Activated CD4-positive, alpha-beta T cell treated with anti-CD3 and anti-CD28 coated beads, Interleukin-2, amount 50 U/mL, for 1 hour (primary cell): Measurements from ENCODE around the gene B3GAT1.
"Not testable (repeated sequence)": the region's sequence is repeated elsewhere in the genome, so short reads cannot be mapped to it uniquely, and the experiment has no call there.

Source experiments
- DNase-seq: peaks from one replicate; pipeline ENCODE4 v3.0.0-alpha.2; 2020

Gene B3GAT1

DNA sequence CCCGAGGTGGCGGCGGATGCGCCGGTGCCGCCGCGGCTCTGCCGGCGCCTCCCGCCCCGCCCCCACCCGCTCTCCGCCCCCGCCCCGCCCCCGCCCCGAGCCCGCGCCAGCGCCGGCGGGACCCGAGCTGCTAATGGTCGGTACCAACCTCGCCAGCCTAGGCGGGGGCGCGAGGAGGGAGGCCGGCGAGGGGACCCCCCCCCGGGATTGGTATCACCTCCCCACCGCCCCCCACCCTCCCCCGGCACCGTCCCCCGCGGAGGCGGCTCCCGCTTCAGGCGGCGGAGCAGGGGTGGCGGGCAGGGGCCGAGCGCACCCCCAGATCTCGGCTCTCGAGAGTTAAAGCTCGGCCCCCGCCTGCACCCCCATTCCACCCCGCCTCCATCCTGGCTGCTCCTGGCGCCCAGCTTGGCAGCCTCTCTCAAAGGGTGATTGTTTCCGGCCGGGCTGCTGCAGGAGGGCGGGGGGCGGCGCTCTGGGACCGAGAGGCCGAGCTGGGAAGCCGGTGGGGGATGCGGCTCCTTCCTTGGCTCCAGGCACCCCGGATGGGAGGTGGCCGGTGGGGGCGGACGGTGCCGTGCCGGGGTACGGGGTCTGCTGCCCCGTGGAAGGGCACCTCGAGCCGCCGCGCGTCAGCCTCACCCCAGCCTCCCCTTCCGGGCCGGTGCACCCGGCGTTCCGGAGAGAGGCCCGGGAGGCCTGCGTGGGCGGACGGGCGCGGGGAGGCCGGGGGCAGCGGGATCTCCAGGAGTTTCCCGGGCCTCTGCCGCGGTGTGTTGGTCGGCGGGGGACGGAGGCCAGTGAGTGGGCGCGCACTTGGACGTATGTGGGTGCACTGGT is at the start of gene B3GAT1:
Gene B3GAT1, minus strand, starts transcription at position 40 of the 840 bp plus-strand sequence. CDS start 24,583 bp downstream, outside the sequence.
- peak; percentile 8 for DNase-seq

- DNase-seq: no peak
These were observed 49.6 kb upstream of the B3GAT1 start for GRCh38 chr11:134461621-134462020.

GRCh38 chr11:134460881-134461280 is 48.8 kb upstream of the B3GAT1 start:
- no peak for DNase-seq

- DNase-seq: no peak
These were observed 48.1 kb upstream of the B3GAT1 start for GRCh38 chr11:134460062-134460561.

DNA sequence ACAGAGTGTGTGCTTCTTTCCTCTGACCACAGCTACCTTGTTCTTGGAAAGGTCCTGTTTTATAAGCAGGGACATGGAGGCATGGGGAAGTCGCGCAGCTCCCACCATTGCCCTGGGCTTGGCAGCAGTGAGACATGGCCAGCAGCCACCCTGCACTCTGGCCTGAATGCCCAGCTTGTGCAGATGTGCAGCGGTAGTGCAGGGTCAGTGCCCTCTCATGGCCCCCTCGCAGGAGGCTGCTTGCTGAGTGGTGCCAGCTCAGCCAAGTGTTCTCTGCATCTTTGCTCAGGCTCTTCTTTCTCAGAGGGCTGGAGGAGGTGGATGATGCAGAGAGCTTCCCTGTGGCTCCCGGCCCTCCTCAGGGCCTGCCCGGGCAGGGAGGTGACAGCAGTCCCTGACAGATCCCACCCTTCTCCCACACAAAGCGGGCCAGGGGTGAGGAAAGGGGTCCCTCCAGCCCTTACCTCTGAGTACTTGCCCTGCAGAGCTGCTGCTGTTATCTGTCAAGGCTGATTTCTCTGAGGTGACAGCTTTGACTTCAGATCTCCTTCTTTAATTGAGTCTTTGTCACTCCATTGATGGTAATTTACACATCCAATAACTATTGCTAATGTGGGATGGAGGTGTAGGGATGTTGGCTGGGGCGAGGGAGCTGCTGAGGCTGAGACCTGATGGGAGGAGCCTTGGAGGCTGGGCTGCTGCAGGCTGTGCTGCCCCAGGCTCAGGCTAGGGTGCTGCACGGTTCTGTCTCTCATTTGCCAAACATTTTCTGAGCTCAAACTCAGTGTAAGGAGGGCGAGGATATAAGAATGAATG is 47.4 kb upstream of the B3GAT1 start:
- DNase-seq: no peak

GRCh38 chr11:134457411-134458007 is 45.5 kb upstream of the B3GAT1 start:
- not testable (repeated sequence) for DNase-seq

DNA sequence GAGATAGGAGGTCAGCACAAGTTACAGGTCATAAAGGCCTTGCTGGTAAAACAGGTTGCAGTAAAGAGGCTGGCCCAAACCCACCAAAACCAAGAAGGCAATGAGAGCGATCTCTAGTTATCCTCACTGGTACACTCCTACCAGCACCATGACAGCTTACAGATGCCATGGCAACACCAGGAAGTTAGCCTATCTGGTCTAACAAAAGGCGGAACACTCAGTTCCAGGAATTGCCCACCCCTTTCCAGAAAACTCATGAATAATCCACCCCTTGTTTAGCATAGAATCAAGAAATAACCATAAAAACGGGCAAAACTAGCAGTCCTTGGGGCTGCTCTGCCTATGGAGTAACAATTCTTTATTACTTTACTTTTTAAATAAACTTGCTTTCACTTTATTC is 43.5 kb upstream of the B3GAT1 start:
- no peak for DNase-seq

- no peak for DNase-seq
These were observed 42.2 kb upstream of the B3GAT1 start for GRCh38 chr11:134454146-134454690.

- no peak for DNase-seq
These were observed 41.4 kb upstream of the B3GAT1 start for GRCh38 chr11:134453441-134453840.

DNA sequence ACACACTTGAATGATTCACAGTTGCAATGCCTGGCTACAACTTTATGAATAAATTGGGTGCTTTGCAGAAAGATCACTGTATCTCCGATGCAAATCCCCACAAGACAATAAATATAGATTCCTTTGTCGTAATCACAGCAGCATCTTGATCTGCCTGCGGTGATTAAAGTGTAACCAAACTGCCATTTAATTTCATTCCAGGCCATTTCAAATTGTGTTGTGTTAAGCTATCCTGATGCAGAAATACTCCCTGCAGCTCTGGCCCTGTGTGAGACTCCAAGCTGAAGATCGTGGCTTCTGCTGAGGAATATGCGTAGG is 40.8 kb upstream of the B3GAT1 start:
- no peak for DNase-seq

DNA sequence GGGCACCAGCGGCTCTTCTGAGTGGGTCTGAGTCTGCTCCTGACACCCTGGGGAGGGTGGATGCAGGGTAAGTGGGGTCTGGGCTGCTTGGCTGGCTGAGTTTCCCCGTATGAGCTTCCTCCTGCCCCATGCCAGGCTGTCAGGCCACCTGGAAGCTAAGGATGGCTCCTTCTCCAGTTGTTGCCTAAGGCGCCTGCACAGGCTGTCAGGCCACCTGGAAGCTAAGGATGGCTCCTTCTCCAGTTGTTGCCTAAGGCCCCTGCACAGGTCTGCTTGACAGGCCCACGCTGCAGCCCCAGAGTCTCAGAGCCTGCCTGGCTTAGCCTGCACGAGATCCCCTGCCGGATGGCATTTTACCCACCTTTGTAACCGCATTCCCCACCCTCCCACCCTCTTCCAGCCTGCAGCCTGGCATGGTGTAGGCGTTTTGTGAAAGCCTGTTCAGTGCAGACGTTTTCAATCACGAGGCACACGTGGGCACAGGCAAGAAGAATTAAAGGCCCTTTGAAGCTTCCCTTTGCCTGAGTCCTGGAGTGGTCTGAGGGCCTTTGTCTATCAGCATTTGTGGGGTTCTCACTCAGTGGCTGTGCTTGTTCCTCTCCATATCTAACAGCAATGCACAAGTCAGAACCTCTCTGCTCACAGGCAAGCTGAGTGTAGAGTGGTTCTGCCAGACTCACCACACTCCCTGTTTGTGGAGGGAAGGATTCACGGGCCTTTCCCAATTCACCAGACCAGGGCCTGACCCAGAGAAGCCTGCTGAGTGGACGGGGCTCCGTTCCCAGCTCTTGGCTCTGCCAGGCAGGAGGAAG is 40.2 kb upstream of the B3GAT1 start:
- no peak for DNase-seq

GRCh38 chr11:134450186-134450585 is 38.1 kb upstream of the B3GAT1 start:
- DNase-seq: no peak

DNA sequence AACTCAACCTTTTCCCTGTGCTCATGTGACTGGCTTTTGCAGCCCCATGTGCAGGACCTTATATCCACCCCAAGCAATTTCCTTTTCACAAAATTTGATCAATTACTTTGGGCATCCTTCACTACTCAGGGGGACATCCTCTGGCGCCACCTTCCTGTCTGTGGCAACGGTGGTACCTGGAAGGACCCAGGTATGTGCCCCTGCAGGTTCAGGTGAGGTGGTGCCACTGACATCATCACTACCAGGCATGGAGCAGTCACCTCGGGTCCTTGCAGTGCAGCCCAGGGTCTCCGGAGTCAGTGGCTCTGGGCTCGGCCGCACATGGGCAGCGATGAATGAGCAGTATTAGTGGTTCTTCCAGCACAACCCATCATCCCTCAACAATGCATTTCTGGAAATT is 37.7 kb upstream of the B3GAT1 start:
- no peak for DNase-seq

DNA sequence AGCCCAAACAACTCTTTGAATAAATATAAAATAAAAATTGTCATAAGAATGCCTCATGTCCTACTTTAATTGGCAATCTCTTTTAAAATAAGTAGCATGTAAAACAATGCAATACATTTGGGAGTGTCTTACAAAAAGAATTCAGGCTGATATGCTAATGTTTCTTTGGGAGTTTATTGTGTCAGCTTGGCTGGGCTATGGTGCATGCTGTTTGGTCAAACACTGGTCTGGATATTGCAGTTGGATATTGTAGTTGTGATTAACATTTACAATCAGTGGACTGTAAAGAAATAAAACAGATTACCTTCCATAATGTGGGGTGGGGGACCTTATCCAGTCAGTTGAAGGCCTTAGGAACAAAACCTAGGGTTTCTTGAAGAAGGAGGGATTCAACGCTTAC is 37.0 kb upstream of the B3GAT1 start:
- no peak for DNase-seq

DNA sequence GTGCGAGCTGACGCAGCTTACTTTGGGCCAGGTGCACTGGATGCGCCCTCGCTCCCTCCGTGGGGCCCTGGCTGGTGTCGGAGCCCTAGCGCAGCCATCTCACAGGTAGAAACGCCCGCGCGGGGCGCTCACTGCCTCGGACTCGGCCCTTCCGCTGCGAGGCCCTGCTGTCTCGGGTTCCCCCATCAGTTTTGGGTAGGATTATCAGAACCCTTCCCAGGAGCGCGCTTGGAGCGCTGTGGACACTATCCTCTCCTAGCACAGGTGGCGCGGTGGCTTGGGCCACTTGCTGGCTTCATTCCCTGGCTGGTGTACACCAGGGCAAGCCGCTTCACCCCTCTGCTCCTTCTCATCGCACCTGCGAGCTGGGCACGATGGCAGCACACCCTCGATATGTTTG is 35.7 kb upstream of the B3GAT1 start:
- no peak for DNase-seq

DNA sequence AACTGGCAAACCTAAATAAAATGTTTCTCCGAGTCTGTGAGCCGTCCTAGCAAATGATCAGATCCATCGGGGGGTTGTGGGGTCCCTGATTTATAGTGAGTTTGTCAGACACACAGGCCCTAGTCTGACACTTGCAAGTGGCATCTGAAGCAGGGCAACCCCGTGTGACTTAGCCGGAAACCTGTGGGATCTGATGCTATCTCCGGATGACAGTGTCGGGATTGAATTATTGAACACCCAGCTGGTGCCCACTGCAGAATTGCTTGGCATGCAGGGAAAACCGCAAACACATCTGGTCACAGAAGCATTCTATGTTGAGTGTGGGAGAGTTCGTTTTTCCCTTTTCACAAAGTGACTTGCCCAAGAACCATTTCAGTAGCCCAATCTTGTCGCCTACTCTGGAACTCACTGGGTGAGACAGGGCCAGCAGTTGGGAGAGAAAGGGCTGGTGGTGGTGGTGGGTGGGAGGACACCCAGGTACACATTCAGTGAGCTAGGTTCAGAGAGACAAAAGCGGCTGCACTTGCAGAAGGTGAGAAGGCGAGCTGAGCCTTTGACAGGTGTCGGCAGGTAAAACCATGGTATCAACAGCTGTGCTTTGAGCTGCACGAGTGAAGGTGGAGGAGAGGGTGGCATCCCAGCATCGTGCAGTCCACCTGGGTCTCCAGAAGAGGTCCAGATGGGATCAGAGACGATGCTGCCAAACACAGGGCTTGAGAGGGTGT is 33.7 kb upstream of the B3GAT1 start:
- DNase-seq: no peak

DNA sequence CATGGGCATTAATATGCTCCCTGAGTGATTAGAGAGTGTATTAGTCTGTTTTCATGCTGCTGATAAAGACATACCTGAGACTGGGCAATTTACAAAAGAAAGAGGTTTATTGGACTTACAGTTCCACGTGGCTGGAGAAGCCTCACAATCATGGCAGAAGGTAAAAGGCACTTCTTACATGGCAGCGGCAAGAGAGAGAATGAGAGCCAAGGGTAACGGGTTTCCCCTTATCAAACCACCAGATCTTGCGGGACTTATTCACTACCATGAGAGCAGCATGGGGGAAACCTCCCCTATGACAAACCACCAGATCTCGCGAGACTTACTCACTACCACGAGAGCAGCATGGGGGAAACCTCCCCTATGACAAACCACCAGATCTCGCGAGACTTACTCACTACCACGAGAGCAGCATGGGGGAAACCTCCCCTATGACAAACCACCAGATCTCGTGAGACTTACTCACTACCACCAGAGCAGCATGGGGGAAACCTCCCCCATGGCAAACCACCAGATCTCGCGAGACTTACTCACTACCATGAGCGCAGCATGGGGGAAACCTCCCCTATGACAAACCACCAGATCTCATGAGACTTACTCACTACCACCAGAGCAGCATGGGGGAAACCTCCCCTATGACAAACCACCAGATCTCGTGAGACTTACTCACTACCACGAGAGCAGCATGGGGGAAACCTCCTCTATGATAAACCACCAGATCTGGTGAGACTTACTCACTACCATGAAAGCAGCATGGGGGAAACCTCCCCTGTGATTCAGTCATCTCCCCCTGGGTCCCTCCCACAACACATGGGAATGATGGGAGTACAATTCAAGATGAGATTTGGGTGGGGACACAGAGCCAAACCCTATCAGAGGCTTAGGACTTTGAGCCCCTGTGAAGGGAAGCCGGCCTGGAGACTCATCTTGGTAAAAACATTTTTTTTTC is 32.4 kb upstream of the B3GAT1 start:
- DNase-seq: not testable (repeated sequence)

GRCh38 chr11:134443246-134443645 is 31.2 kb upstream of the B3GAT1 start:
- no peak for DNase-seq

DNA sequence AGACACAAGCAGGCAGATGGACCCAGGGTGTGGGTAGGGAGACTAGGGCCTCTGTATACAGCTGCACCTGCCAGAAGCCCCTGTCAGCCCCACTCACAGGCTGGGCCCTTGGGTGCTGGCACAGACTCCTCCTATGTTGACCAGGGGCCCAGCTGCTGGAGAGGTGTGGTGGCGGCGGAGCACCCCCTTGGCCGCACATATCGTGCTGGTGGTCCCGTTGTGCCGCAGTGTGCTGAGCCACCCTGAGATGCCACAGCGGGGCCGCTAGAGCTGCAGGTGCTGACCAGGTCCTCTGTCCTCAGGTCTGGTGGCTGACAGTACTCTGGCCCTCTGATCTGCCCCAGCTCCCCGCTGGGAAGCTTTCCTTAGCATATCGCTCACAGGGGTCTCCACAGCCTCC is 30.2 kb upstream of the B3GAT1 start:
- DNase-seq: no peak

DNA sequence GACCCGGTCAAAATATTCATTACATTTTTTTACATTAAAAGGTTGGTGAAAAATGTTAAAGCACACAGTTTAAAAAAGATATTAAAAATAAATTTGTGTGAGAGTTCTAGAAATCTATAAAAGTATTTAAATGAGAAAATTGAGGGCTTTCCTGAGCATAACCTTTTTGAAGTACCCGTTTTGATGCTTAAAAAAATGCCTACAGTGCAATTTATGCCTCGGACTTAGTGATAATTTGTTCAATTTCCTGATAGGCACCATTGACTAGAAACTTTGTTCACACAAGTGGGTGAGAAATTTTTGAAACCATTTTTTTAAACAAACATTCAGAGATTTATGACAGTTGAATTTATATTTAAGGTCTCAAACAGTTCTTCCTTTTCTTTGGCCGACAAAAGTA is 29.7 kb upstream of the B3GAT1 start:
- no peak for DNase-seq

- no peak for DNase-seq
These were observed 29.2 kb upstream of the B3GAT1 start for GRCh38 chr11:134441281-134441680.
